ENCODE data around the gene RPGR.

DNA sequence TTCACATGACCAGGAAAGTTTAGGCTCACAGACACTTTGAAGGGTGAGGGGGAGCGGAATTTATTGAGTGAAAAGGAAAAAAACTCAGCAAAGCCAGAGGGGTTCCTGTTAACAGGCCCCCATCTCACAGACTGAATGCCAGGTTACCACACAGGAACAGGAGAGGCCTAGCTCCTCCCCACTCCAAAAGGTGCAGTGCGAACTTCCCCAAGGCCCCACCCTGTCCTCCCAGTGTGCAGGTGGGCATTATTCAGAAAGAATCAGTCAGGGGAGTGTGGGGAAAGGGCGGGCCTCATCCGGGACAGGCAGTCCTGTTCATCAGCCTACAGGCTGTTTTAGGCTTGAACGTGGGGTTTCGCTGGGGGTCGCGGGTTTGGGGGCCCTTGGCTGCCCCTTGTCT lies 29.1 kb upstream of the RPGR start:
- TF ChIP-seq, protein P1, sequence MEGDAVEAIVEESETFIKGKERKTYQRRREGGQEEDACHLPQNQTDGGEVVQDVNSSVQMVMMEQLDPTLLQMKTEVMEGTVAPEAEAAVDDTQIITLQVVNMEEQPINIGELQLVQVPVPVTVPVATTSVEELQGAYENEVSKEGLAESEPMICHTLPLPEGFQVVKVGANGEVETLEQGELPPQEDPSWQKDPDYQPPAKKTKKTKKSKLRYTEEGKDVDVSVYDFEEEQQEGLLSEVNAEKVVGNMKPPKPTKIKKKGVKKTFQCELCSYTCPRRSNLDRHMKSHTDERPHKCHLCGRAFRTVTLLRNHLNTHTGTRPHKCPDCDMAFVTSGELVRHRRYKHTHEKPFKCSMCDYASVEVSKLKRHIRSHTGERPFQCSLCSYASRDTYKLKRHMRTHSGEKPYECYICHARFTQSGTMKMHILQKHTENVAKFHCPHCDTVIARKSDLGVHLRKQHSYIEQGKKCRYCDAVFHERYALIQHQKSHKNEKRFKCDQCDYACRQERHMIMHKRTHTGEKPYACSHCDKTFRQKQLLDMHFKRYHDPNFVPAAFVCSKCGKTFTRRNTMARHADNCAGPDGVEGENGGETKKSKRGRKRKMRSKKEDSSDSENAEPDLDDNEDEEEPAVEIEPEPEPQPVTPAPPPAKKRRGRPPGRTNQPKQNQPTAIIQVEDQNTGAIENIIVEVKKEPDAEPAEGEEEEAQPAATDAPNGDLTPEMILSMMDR (IDR thresholded peaks at IDR 0.05) = no peak
- TF ChIP-seq POLR2A (IDR thresholded peaks at IDR 0.05) = no peak

All from body of pancreas (tissue), 4 donors.